Peyer's patch (tissue), 4 donors: Measurements from ENCODE around the gene MPPED2.

Source experiments
- CTCF ChIP-seq, 6 experiments: fragments of 450-650 bp in 4 of 6; fragments of 200-600 bp in 2 of 6; sonication (generic) in 1 of 6; IDR thresholded peaks; one replicate each; pipeline ENCODE4 v1.5.1; 2017 to 2019; ENCODE audit warnings: antibody characterized with exemption in 6 of 6, mild to moderate bottlenecking in 3 of 6, moderate library complexity in 1 of 6
- POLR2A ChIP-seq, 2 donors: fragments of 450-650 bp; IDR thresholded peaks; one replicate each; pipeline ENCODE4 v1.5.1; 2017; ENCODE audit warnings: antibody characterized with exemption in 2 of 2, mild to moderate bottlenecking in 2 of 2, moderate library complexity in 2 of 2

DNA sequence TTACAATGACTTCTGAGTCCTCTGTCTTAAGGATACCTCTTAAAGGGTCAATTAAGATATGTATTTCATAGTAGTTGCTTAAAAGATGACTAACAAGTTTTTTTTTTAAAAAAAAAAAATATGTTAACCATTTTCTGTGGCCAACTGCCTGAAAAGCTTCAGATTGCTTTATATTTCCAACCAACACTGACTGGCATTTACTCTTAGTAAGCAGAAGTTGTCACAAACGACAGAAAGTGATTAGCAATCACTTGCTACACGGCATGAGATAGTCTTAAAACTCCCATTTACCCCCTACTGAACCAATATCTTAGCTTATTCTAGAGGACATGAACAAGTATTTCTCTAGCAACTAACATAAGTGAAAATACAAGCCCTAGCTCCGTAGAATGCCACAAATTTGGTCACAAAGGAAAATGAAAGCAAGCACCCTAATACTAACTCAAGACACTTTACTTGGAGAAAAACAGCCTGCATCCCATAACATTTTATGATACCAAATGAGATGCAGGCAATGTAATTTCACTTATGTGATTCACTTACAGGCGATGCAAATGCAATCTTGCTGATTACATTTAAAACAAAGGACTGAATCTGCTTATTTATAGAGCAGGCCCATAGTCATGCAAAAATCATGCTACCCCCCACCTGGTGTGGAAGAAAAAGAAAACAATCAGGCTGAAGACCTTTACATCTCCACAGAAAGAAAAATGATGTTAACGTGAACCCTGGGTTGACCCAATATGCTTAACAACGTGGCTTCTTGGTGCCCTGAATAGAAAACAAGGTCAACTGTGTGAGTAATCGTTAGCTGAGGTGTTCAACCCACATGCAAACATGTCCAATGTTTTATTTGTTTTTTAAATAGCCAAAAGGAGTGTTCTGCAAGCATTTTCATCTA lies 25.7 kb downstream of the MPPED2 start:
- TF ChIP-seq CTCF (IDR thresholded peaks at IDR 0.05) (no peak), POLR2A (IDR thresholded peaks at IDR 0.05) (no peak)
